IPS DF 6.9 (cell line): ENCODE data around the gene SAMD8.

Experiments used
- DNase-seq: peaks from one replicate; pipeline ENCODE4 v3.0.0-alpha.2; 2013; ENCODE audit warnings: low read depth, low spot score
- H3K27ac ChIP-seq: one replicate; pipeline ENCODE4 v1.5.1; 2013; ENCODE audit warnings: low read length, control low read depth
- H3K27me3 ChIP-seq: 2 replicates; pipeline ENCODE4 v1.6.1; 2013; ENCODE audit warnings: mild to moderate bottlenecking, low read length; ENCODE audit not compliant: control insufficient read depth, insufficient read depth
- H3K36me3 ChIP-seq: 2 replicates; pipeline ENCODE4 v1.6.1; 2013; ENCODE audit warnings: low read length; ENCODE audit not compliant: control insufficient read depth, insufficient read depth
- H3K4me1 ChIP-seq: 2 replicates; pipeline ENCODE4 v1.6.1; 2013; ENCODE audit warnings: low read length; ENCODE audit not compliant: control insufficient read depth, insufficient read depth
- H3K4me3 ChIP-seq: 2 replicates; pipeline ENCODE4 v1.5.1; 2013; ENCODE audit warnings: mild to moderate bottlenecking, low read length
- H3K9me3 ChIP-seq: 2 replicates; pipeline ENCODE4 v1.6.1; 2013; ENCODE audit warnings: low read length, inconsistent platforms; ENCODE audit not compliant: control insufficient read depth, insufficient read depth
- WGBS: extraction: QIAGEN DNeasy Blood & Tissue Kit; methylation state at CpG from one replicate; pipeline ENCODE4 v1.1.7; 2013; ENCODE audit warnings: mixed read lengths, missing lambda C conversion rate; ENCODE audit not compliant: insufficient read length, insufficient coverage; 5-methylcytosine and 5-hydroxymethylcytosine counted together

The SAMD8 gene

GRCh38 chr10:75143353-75143752, 31.9 kb downstream of the SAMD8 start:
- no peak overlapping the region for H3K4me3 ChIP-seq
- H3K9me3 ChIP-seq, result no peaks in the 10 kb centered on the region
- no peaks in the 10 kb centered on the region for H3K36me3 ChIP-seq
- no peaks in the 10 kb centered on the region for H3K27me3 ChIP-seq
- no CpG with 5 or more reads among the region's 1 CpG for WGBS
- DNase-seq, result no peak
- H3K4me1 ChIP-seq, result no peaks in the 10 kb centered on the region
- H3K27ac ChIP-seq, result no peak overlapping the region

DNA sequence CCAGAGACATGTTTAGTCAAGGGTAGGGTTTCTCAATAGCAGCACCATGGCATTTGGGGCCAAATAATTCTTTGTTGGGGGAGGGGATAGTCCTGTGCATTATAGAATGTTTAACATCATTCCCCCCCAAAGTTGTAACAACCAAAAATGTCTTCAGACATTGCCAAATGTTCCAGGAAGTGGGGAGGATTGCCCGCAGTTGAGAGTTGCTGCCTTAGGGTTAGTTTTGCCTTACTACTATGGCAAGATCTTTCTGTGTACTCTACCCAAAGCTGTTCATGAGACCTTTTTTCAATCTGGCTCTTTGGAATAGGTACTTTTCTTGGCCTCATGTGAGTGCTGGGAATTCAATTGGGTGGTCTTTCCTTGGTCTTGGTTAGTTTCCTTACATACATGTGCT, 34.1 kb downstream of the SAMD8 start:
- H3K36me3 ChIP-seq, result no peaks in the 10 kb centered on the region
- no peak overlapping the region for H3K27ac ChIP-seq
- WGBS, result no CpG with 5 or more reads among the region's 1 CpG
- no peaks in the 10 kb centered on the region for H3K4me1 ChIP-seq
- no peaks in the 10 kb centered on the region for H3K27me3 ChIP-seq
- no peak for DNase-seq
- H3K4me3 ChIP-seq, result no peak overlapping the region
- no peaks in the 10 kb centered on the region for H3K9me3 ChIP-seq

- no CpG with 5 or more reads among the region's 2 CpGs for WGBS
- H3K4me1 ChIP-seq, result no peaks in the 10 kb centered on the region
- no peaks in the 10 kb centered on the region for H3K36me3 ChIP-seq
- DNase-seq, result no peak
- H3K4me3 ChIP-seq, result no peak overlapping the region
- no peaks in the 10 kb centered on the region for H3K27me3 ChIP-seq
- H3K27ac ChIP-seq, result no peak overlapping the region
- H3K9me3 ChIP-seq, result no peaks in the 10 kb centered on the region
Measured at GRCh38 chr10:75146780-75147179, 35.3 kb downstream of the SAMD8 start.

- no CpG with 5 or more reads among the region's 5 CpGs for WGBS
- Histone ChIP-seq H3K36me3 (no peaks in the 10 kb centered on the region), H3K9me3 (no peaks in the 10 kb centered on the region), H3K27ac (no peak overlapping the region), H3K27me3 (no peaks in the 10 kb centered on the region), H3K4me1 (no peaks in the 10 kb centered on the region), H3K4me3 (no peak overlapping the region)
- DNase-seq, result no peak
Measured at GRCh38 chr10:75150656-75151055, 39.2 kb downstream of the SAMD8 start.

DNA sequence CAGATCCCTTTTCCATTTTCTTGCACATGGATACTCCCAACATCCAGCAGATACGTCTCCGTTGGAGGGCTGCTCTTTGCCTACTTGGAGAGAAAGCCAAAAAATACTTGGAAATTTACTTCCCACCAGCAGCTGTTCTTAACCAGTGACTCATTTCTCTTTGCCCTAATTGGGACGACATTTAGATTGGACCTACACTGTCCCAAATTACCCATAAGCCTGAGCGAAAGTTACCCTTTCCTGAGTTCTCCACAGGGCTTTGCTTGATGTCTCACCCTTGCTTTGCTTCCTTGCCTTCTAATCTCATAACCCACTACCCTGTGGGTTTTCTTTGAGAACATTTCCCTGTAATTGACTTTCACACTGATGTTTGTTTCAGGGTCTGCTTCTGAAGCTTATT, 48.1 kb downstream of the SAMD8 start:
- H3K36me3 ChIP-seq, result no peaks in the 10 kb centered on the region
- no peak for DNase-seq
- no peaks in the 10 kb centered on the region for H3K27me3 ChIP-seq
- no peak overlapping the region for H3K27ac ChIP-seq
- H3K4me3 ChIP-seq, result no peak overlapping the region
- no CpG with 5 or more reads among the region's 4 CpGs for WGBS
- H3K4me1 ChIP-seq, result no peaks in the 10 kb centered on the region
- H3K9me3 ChIP-seq, result no peaks in the 10 kb centered on the region

DNA sequence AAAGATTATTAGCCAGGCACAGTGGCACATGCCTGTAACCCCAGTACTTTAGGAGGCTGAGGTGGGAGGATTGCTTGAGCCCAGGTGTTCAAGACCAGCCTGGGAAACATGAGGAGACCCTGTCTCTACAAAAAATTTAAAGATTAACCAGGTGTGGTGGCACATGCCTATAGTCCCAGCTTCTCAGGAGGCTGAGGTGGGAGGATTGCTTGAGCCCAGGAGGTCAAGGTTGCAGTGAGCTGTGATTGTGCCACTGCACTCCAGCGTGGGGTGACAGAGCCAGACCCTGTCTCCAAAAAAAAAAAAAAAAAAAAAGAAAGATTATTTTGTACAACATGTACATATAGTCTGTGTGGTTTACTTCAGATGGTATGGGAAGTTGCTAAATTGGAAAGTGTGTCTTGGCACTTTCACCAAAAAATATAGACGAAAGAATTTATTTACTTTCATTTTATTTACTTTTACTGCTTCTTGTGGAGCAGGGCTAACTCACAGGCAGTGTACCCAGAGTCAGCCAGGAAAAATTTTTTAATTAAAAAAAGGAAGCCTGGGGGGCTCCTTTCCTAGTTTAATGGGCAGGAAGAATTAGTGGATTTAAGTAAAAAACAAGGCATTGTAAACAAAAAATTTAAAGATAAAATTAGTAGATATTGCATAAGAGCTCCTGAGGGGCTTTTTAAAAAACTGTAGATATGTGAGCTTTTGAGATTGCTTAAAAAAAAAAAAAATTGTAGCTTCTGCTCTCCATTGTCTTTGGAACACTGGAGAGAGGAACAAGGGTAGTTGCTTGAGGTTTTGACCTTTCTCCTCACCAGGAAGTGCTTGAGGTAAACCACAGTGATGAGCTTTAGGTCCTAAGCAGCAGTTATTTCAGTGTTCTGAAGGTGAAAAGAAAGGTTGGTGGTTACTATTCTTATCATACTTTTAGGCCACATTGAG, 54.5 kb downstream of the SAMD8 start:
- H3K27ac ChIP-seq, result no peak overlapping the region
- H3K4me1 ChIP-seq, result 0 out of 2 replicates have a peak, but pooled peaks cover 1% of the 10 kb centered on the region
- WGBS, result no CpG with 5 or more reads among the region's 2 CpGs
- no peak overlapping the region for H3K4me3 ChIP-seq
- H3K36me3 ChIP-seq, result no peaks in the 10 kb centered on the region
- DNase-seq, result no peak
- H3K27me3 ChIP-seq, result no peaks in the 10 kb centered on the region
- H3K9me3 ChIP-seq, result no peaks in the 10 kb centered on the region

DNA sequence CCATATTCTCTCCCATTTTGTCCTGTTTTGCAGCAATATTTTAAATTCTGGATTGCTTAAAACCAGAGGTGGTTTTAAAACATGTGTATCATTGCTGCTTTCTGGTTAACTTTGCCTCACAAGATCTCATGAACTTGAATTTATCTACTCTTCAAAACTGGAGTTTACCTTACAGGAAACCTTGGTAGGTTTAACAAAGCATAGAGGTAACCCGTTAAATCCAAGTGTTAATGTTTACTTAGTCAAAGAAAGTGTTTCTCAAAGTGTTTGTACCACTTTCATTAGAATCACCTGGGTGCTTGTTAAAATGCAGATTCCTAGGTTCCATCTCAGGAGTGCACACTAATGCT, 55.1 kb downstream of the SAMD8 start:
- H3K9me3 ChIP-seq, result no peaks in the 10 kb centered on the region
- H3K4me3 ChIP-seq, result no peak overlapping the region
- H3K27ac ChIP-seq, result no peak overlapping the region
- 0 out of 2 replicates have a peak, but pooled peaks cover 1% of the 10 kb centered on the region for H3K4me1 ChIP-seq
- no peaks in the 10 kb centered on the region for H3K36me3 ChIP-seq
- no CpG with 5 or more reads among the region's 1 CpG for WGBS
- no peaks in the 10 kb centered on the region for H3K27me3 ChIP-seq
- DNase-seq, result no peak

DNA sequence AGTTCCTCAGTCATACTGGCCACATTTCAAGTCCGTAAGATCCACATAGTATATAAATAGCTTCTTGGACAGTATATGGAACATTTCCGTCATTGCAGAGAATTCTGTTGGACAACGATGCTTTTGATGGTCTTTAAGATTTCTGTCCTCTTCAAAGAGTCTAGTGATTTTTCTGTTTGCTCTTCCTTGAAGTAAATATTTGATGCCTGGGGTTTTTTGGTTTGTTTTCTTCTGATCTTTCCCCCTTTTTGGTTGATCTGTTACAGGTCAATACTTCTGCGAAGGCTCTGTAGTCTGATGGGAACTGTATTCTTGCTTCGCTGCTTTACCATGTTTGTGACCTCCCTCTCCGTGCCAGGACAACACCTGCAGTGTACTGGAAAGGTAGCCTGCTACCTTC, 56.8 kb downstream of the SAMD8 start:
- no CpG with 5 or more reads among the region's 6 CpGs for WGBS
- H3K27me3 ChIP-seq, result no peaks in the 10 kb centered on the region
- H3K4me1 ChIP-seq, result 0 out of 2 replicates have a peak, but pooled peaks cover 1% of the 10 kb centered on the region
- no peaks in the 10 kb centered on the region for H3K9me3 ChIP-seq
- no peak for DNase-seq
- no peak overlapping the region for H3K4me3 ChIP-seq
- H3K36me3 ChIP-seq, result no peaks in the 10 kb centered on the region
- H3K27ac ChIP-seq, result no peak overlapping the region

DNA sequence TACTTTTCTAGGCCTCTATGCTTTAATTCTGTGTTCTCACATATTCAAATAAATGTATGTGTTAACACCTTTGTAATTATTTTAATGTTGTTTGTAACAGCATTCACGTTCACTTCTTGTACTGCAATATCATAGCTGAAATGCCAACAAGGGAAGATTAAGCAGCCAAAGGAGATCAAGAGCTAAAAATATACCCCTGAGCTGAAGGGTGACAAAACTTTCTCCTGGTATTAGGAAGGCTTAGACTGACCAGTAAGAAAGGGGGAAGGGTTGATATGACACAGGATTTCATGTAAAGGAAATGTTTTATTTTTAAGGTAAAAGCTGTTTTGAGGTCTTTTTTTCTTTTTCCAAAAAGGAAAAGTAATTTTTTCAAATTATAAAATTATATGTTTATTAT, 58.8 kb downstream of the SAMD8 start:
- Histone ChIP-seq H3K36me3 (no peaks in the 10 kb centered on the region), H3K9me3 (no peaks in the 10 kb centered on the region), H3K27me3 (no peaks in the 10 kb centered on the region), H3K27ac (no peak overlapping the region), H3K4me1 (0 out of 2 replicates have a peak, but pooled peaks cover 1% of the 10 kb centered on the region), H3K4me3 (no peak overlapping the region)
- DNase-seq, result no peak
- WGBS, result no CpG with 5 or more reads among the region's 1 CpG

DNA sequence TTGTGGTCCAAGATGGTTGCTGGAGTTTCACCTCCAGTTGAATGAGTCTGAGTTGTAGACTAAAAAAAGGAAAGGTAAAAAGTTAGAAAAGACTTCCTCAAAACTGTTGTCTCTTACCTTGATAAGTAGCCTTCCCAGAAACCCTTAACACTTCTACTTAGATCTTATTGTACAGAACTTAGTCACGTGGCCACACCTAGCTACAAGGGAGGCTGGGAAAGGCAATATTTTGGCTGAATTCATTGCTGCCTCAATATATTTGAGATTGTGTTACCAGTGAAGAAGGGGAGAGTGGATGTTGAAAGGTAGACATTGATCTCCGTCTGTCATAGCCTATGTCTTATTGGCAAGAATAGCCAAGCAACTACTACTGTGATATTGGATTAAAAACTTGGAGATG, 63.6 kb downstream of the SAMD8 start:
- H3K27ac ChIP-seq, result no peak overlapping the region
- no peaks in the 10 kb centered on the region for H3K4me1 ChIP-seq
- no peak overlapping the region for H3K4me3 ChIP-seq
- H3K27me3 ChIP-seq, result no peaks in the 10 kb centered on the region
- no peak for DNase-seq
- no peaks in the 10 kb centered on the region for H3K36me3 ChIP-seq
- WGBS, result no CpG with 5 or more reads among the region's 2 CpGs
- no peaks in the 10 kb centered on the region for H3K9me3 ChIP-seq

DNA sequence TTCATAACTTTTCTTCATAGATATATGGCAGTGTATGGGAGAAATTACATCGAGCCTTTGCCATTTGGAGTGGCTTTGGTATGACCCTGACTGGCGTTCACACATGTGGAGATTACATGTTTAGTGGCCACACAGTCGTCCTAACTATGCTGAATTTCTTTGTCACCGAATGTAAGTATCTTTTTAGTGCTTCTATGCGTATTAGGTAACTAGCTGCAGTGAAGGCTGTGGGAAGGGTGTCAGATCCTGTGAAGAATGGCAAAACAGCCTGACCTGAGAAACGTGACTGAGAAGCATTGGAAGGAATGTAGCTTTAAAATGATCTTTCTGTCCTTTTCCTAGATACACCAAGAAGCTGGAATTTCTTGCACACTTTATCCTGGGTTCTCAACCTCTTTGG, 64.6 kb downstream of the SAMD8 start:
- no peaks in the 10 kb centered on the region for H3K27me3 ChIP-seq
- no peak overlapping the region for H3K27ac ChIP-seq
- no CpG with 5 or more reads among the region's 6 CpGs for WGBS
- H3K36me3 ChIP-seq, result no peaks in the 10 kb centered on the region
- no peak for DNase-seq
- H3K9me3 ChIP-seq, result no peaks in the 10 kb centered on the region
- H3K4me3 ChIP-seq, result no peak overlapping the region
- no peaks in the 10 kb centered on the region for H3K4me1 ChIP-seq
